ENCODE results near the gene PSMG4. TPM values are rescaled to one million over a fixed set of nuclear protein-coding genes. Genes with fewer than 3 reads are reported as not detected.

Gene PSMG4
- total and polyA plus RNA-seq, 10 of the 15 experiments (the other 5 are each of a cell fraction or from before 2014, with no cell fraction given): 7.1 to 62.6 (median 29.8) TPM

DNA sequence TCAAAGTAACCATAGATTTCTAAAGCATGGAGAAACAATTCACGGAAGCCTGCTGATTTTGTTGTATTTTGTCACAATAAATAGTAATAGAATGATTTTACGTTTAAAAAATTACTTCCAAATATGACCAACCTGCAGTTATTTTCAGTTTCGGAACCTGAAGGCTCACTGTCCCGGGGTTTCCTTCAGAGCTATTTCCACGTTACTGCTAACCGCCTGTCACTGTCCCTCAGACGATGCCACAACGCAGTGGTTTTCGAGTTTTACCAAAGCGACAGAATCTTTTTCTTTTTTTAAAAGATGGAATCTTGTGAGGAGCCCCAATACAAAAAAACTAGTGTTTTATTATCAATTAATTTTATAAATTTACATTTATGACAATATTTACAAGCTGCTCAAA lies 40.5 kb downstream of the PSMG4 start:
- Histone ChIP-seq H3K36me3 (ENCODE audit: control insufficient read depth in 2 of 2, insufficient read depth in 2 of 2, low read length in 1 of 2) (no peaks in the 10 kb centered on the region), H3K27me3 (replicated peaks in 1 of 2; ENCODE audit: control insufficient read depth in 2 of 2, insufficient read depth in 2 of 2, low read length in 1 of 2) (peaks cover 0 to 4% of the 10 kb centered on the region in 2 experiments; a peak in 1 of 4 replicates), H2AFZ (ENCODE audit: control insufficient read depth, low read depth, low read length) (no peak overlapping the region), H3K79me2 (ENCODE audit: control insufficient read depth, insufficient read depth, low read length) (no peaks in the 10 kb centered on the region), H3K9me3 (replicated peaks; ENCODE audit: control insufficient read depth, insufficient read depth, low read length) (no peaks in the 10 kb centered on the region), H4K20me1 (ENCODE audit: control insufficient read depth, insufficient read depth) (no peaks in the 10 kb centered on the region), H3K4me2 (ENCODE audit: control insufficient read depth, insufficient read depth) (no peak overlapping the region), H3K4me3 (no peak overlapping the region), H3K4me1 (ENCODE audit: control insufficient read depth, insufficient read depth, low read length) (no peaks in the 10 kb centered on the region), H3K27ac (ENCODE audit: control insufficient read depth, insufficient read depth) (no peak overlapping the region), H3K9ac (ENCODE audit: control insufficient read depth, insufficient read depth, low read length) (no peak overlapping the region)
- RAD21 ChIA-PET (ENCODE audit: unreplicated experiment): interaction anchor here (0.6 kb wide), 1 partner anchor 89 kb away, joined by 4 read pairs; no protein-coding TSS in a partner anchor
- 55% methylated on average over 10 of the region's 10 CpGs for WGBS (ENCODE audit: insufficient coverage, insufficient replicate concordance, low lambda C conversion rate, missing lambda C conversion rate)
- DNase-seq (ENCODE audit: low read depth, low spot score): no peak
- CTCF ChIA-PET: interaction anchor here (1.6 kb wide), 1 partner anchor 32 kb away, joined by 4 read pairs; no protein-coding TSS in a partner anchor
- SMC1A ChIA-PET (ENCODE audit: uncharacterized antibody, unreplicated experiment): interaction anchor here (1.0 kb wide), 2 partner anchors 17 to 72 kb away, joined by 3 read pairs; no protein-coding TSS in a partner anchor
- BruUV-seq (replicated peaks): no TSS peak
- POLR2A ChIA-PET: interaction anchor here (0.7 kb wide), 1 partner anchor 380 kb away, joined by 5 read pairs; no protein-coding TSS in a partner anchor
- intact Hi-C loops (cut with micrococcal nuclease; ENCODE audit: unreplicated experiment) (no loop called here), in situ Hi-C loops (cut with MboI) (no loop called here)
- FAIRE-seq: no peak
- no peak for ATAC-seq
- no peak for TF ChIP-seq MEF2A (IDR thresholded peaks at IDR 0.05; ENCODE audit: insufficient read depth, low read depth, low read length)
- no peak for TF ChIP-seq CHD2 (IDR thresholded peaks at IDR 0.05; ENCODE audit: borderline replicate concordance, low read depth, low read length)
- TF ChIP-seq ZNF274 (IDR thresholded peaks at IDR 0.05; ENCODE audit: insufficient read depth, insufficient read length): no peak
- no peak for TF ChIP-seq IRF5 (IDR thresholded peaks at IDR 0.05; ENCODE audit: borderline replicate concordance)

- FAIRE-seq (no peak), DNase-seq (ENCODE audit: low read depth, low spot score) (no peak), ATAC-seq (no peak)
- ChIA-PET SMC1A (ENCODE audit: uncharacterized antibody, unreplicated experiment) (interaction anchor here (1.4 kb wide), 1 partner anchor 18 kb away, joined by 3 read pairs; no protein-coding TSS in a partner anchor), POLR2A (no interaction called here), RAD21 (ENCODE audit: unreplicated experiment) (no interaction called here), CTCF (no interaction called here)
- Histone ChIP-seq H3K9ac (ENCODE audit: control insufficient read depth, insufficient read depth, low read length) (no peak overlapping the region), H2AFZ (ENCODE audit: control insufficient read depth, low read depth, low read length) (no peak overlapping the region), H3K4me2 (ENCODE audit: control insufficient read depth, insufficient read depth) (no peak overlapping the region), H3K27ac (ENCODE audit: control insufficient read depth, insufficient read depth) (no peak overlapping the region), H3K79me2 (ENCODE audit: control insufficient read depth, insufficient read depth, low read length) (no peaks in the 10 kb centered on the region), H3K27me3 (replicated peaks in 1 of 2; ENCODE audit: control insufficient read depth in 2 of 2, insufficient read depth in 2 of 2, low read length in 1 of 2) (peaks cover 0 to 4% of the 10 kb centered on the region in 2 experiments; a peak in 1 of 4 replicates), H3K4me1 (ENCODE audit: control insufficient read depth, insufficient read depth, low read length) (no peaks in the 10 kb centered on the region), H3K4me3 (no peak overlapping the region), H3K36me3 (ENCODE audit: control insufficient read depth in 2 of 2, insufficient read depth in 2 of 2, low read length in 1 of 2) (no peaks in the 10 kb centered on the region), H4K20me1 (ENCODE audit: control insufficient read depth, insufficient read depth) (no peaks in the 10 kb centered on the region), H3K9me3 (replicated peaks; ENCODE audit: control insufficient read depth, insufficient read depth, low read length) (no peaks in the 10 kb centered on the region; the same call in 2 of the 3 replicates)
- in situ Hi-C loops (cut with MboI): no loop called here
- intact Hi-C loops (cut with micrococcal nuclease; ENCODE audit: unreplicated experiment): no loop called here
- WGBS (ENCODE audit: insufficient coverage, insufficient replicate concordance, low lambda C conversion rate, missing lambda C conversion rate): 41% methylated on average over 8 of the region's 8 CpGs
- no TSS peak for BruUV-seq (replicated peaks)
- no peak for TF ChIP-seq NFYB (IDR thresholded peaks at IDR 0.05; ENCODE audit: insufficient read depth, low read depth, low read length)
- no peak for TF ChIP-seq ZNF622 (IDR thresholded peaks at IDR 0.05)
- TF ChIP-seq CHD2 (IDR thresholded peaks at IDR 0.05; ENCODE audit: borderline replicate concordance, low read depth, low read length): no peak
- TF ChIP-seq PAX5 (IDR thresholded peaks at IDR 0.05; ENCODE audit: borderline replicate concordance, low read depth, low read length): no peak
- TF ChIP-seq, protein P1, sequence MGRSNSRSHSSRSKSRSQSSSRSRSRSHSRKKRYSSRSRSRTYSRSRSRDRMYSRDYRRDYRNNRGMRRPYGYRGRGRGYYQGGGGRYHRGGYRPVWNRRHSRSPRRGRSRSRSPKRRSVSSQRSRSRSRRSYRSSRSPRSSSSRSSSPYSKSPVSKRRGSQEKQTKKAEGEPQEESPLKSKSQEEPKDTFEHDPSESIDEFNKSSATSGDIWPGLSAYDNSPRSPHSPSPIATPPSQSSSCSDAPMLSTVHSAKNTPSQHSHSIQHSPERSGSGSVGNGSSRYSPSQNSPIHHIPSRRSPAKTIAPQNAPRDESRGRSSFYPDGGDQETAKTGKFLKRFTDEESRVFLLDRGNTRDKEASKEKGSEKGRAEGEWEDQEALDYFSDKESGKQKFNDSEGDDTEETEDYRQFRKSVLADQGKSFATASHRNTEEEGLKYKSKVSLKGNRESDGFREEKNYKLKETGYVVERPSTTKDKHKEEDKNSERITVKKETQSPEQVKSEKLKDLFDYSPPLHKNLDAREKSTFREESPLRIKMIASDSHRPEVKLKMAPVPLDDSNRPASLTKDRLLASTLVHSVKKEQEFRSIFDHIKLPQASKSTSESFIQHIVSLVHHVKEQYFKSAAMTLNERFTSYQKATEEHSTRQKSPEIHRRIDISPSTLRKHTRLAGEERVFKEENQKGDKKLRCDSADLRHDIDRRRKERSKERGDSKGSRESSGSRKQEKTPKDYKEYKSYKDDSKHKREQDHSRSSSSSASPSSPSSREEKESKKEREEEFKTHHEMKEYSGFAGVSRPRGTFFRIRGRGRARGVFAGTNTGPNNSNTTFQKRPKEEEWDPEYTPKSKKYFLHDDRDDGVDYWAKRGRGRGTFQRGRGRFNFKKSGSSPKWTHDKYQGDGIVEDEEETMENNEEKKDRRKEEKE (IDR thresholded peaks at IDR 0.05): no peak
- TF ChIP-seq CREM (IDR thresholded peaks at IDR 0.05; ENCODE audit: low read depth): no peak
- TF ChIP-seq IRF5 (IDR thresholded peaks at IDR 0.05; ENCODE audit: borderline replicate concordance): no peak
- no peak for TF ChIP-seq ELK1 (IDR thresholded peaks at IDR 0.05; ENCODE audit: low read depth, low read length)
Measured at GRCh38 chr6:3301506-3301905, 42.8 kb downstream of the PSMG4 start.

Measured in GM12878 (cell line).